OCI-LY3 (cell line): ENCODE measurements around the gene NDUFS6.

Source experiments
- CTCF ChIP-seq: fragments of 200-600, 300-600 bp; sonication (generic); IDR thresholded peaks from 2 replicates; pipeline ENCODE4 v1.5.1; 2014; ENCODE audit warnings: antibody characterized with exemption, low read length, low read depth
- EZH2phosphoT487 ChIP-seq: fragments of 200-600 bp; shearing (Covaris generic); IDR thresholded peaks from 2 replicates; pipeline ENCODE4 v1.6.1; 2018; ENCODE audit warnings: antibody characterized with exemption, mixed run types, low read depth

GRCh38 chr5:1823381-1824034 is 22.3 kb downstream of the NDUFS6 start:
- TF ChIP-seq EZH2phosphoT487 (no peak), CTCF (no peak)
